GM19035 (cell line): ENCODE results near the gene SLC41A3.
"Not testable (repeated sequence)": the region's sequence is repeated elsewhere in the genome, so short reads cannot be mapped to it uniquely, and the experiment has no call there.

Experiments
- ATAC-seq: cut with Tn5 transposase; IDR thresholded peaks from one replicate; pipeline ENCODE4 v1.9.1; 2021; ENCODE audit not compliant: unreplicated experiment

Gene SLC41A3

GRCh38 chr3:126008219-126008618, 75.7 kb downstream of the SLC41A3 start:
- ATAC-seq = no peak

DNA sequence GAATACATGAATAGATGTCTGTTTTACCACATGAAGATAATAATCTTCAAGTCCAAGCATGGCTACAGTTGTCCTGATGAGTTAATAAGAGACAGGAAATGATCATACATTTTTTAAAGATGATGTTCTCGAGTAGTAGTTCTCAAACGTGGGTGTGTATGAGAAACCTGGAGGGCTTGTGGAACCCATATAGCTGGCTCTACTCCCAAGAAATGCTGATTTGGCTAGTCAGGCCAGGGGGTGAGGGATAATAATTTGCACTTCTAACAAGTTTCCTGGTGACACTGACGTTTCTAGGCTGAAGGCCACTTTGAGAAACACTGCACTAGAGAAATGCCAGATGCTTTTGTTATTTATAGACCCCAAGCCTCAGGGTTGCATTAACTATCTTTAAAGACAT, 78.0 kb downstream of the SLC41A3 start:
- no peak for ATAC-seq

GRCh38 chr3:126004692-126005091, 79.2 kb downstream of the SLC41A3 start:
- ATAC-seq = no peak

DNA sequence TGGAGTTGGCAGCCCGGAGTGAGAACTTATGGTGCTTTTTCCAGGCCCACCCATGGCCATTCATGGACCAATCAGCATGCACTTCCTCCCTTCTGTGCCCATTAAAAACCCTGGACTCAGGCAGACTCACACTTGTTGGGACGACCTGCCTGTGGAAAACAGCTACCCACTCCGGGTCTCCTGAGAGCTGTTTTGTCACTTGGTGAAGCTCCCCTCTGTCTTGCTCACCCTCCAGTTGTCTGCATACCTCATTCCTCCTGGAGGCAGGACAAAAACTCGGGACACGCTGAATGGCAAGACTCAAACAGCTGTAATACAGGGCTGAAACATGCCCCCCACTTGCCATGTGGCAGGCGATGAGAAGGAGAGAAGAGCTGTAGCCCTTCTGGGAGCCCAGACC, 79.7 kb downstream of the SLC41A3 start:
- no peak for ATAC-seq

DNA sequence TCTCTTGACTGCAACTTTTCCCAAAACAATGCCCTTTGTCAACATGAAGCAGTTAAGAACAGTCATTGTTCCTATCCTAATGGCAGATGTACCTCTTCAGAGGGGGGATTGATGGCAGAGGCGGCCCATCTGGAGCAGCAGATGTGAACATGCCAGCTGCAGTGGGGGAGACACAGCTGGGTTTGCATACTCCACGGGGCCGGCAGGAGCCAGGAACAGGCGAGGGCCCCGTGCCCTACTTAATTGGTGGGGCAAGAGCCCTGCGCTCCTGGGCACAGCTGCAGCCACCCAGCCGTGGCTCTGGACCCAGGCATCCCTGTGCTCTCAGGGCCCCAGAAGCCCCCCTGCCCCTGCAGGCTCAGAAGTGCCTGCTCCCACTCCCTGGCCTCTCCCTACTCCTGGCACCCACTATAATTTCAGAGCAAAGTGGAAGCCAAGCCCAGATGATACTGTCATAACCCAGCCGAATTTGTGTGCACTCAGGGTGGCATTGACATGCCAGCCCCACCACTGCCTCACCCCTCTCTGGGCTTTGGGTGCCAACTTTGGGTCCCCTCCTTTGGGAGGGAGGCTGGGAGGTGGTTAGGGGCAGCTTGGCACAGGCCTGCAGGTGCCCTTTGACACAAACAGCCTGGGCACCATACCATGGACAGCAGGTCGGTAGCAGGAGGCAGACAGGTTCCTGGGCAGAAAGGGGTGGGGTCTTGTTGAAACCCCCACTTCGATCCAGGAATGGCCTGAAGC, 80.3 kb downstream of the SLC41A3 start:
- ATAC-seq = no peak

DNA sequence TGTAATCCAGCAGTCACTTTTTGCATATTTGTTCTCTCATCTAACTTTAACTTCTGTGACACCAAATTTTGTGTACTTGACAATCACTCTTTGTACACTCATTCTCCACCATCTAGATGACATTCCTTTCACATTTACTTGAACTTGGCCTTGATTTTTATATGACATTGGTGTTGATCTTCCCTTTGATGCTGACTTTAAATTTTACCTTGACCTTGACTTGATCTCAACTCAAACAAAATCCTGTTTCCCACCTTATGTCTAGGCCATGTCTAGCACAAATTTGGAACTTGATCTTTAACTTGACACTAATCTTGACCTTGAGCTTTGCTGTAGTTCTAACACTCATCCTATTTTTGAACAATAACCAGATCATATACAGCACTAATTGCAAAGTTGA, 81.7 kb downstream of the SLC41A3 start:
- ATAC-seq = no peak

GRCh38 chr3:125996751-125997150, 87.2 kb downstream of the SLC41A3 start:
- ATAC-seq = not testable (repeated sequence)

- ATAC-seq = peak; percentile 90
These were observed 93.5 kb downstream of the SLC41A3 start for GRCh38 chr3:125990253-125990970.

- not testable (repeated sequence) for ATAC-seq
These were observed 99.0 kb downstream of the SLC41A3 start for GRCh38 chr3:125984951-125985350.

GRCh38 chr3:125977104-125977503, 106.8 kb downstream of the SLC41A3 start:
- ATAC-seq = not testable (repeated sequence)

DNA sequence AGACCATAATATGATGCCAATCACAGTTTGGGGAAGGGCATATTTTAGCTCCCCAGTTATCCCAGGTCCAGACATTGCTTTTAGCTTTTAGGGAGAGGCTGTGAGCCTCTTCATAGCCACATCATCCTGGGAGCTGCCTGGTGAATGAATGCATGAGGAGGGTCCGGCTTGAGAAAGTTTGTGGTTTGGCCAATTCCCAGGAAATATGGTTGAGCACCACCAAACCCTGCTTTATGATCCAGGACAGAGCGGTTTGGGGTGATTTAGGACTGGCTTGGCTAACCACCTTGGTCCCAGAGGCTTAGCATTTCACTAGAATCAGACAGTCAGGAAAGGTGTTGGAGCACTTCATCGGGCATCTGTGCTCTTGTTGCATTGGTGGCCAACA, 107.9 kb downstream of the SLC41A3 start:
- ATAC-seq = not testable (repeated sequence)

DNA sequence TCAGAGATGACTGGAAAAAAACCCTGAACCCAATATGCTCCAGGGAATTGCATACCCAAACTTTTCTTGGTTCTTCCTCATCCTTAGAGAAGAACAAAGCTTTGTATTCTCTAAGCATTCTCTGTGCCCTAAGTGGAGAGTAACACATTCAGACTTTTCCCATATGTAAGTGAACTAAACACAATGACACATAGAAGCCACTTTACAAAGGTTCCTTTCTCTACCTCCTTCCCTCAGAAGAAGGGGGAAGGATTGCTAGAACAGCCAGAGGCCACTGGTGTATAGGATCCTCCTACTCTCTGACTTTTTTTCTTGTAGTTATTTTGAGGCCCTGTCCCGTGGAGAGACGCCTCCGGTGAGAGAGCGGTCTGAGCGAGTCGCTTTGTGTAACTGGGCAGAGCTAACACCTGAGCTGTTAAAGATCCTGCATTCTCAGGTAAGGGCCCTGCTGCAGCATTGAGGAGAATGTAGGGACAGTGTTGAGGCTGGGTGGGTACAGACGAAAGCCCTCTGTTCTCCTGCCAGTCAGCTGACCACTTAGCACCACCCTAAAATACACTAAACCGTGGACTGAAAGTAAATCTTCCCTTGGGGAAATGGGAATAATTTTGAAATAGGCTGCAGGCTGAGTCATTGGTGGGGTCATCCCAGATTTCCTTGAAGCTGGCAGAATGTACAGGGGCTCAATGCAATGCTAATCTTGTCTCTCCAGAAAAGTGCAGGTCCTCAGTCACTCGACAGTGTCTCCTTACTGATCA, 108.5 kb downstream of the SLC41A3 start:
- ATAC-seq = not testable (repeated sequence)

- not testable (repeated sequence) for ATAC-seq
These were observed 111.7 kb downstream of the SLC41A3 start for GRCh38 chr3:125971997-125972944.

GRCh38 chr3:125968701-125969592, 115.0 kb downstream of the SLC41A3 start, which contains the start of gene ROPN1B:
ROPN1B (plus strand) TSS chr3:125969178; CDS start chr3:125972055, 2,877 bp downstream.
- ATAC-seq = not testable (repeated sequence)

- ATAC-seq = not testable (repeated sequence)
These were observed 115.8 kb downstream of the SLC41A3 start for GRCh38 chr3:125968121-125968520.

DNA sequence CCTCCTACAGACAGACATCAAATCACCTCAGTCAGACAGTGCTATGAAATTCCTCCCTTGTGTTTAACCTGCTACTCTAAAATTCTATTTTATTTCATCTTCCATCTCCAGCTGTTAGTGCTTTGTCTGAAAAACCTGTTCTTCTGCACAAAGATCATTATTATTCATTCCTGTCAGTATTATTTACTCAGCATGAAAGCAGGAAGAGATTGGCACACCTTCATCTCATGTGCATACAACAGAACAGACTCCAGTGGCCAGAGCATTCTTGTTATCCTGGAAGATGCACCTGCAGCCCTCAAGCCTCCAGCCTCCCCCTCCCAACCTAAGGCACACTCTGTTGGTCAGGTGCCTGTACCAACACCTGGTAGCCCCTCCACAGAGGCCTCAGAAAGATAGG, 116.8 kb downstream of the SLC41A3 start:
- no peak for ATAC-seq

- ATAC-seq = no peak
These were observed 118.4 kb downstream of the SLC41A3 start for GRCh38 chr3:125965505-125965904.

- ATAC-seq = not testable (repeated sequence)
These were observed 120.1 kb downstream of the SLC41A3 start for GRCh38 chr3:125963834-125964233.

DNA sequence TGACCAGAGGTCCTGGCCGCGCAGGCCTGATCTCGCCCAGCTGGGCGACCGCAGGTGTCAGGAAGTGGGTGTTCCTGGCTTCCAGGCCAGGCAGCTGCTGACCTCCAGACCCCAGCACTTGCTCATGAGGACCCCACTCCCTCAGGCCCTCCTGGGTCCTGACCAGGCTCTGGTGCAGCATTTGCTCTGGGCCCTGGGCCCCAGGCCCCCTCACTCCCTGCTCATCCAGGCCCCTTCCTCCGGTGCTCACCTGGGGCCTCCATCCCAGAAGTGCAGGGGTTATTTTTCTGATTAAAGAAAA, 122.7 kb downstream of the SLC41A3 start:
- ATAC-seq = no peak
